HepG2 (cell line): ENCODE measurements around the gene CCDC77. TPM values are rescaled to one million over a fixed set of nuclear protein-coding genes. Genes with fewer than 3 reads are reported as not detected.
A peak's percentile ranks its signal among the peaks of the same experiment; 100 is the strongest.

Source experiments
- ARID4A ChIP-seq: sonication (generic); formaldehyde crosslinking; IDR thresholded peaks from 2 replicates; pipeline ENCODE4 v1.5.0; 2020; ENCODE audit warnings: mild to moderate bottlenecking, missing genetic modification reagents, borderline replicate concordance
- CENPX ChIP-seq: sonication (generic); formaldehyde crosslinking; IDR thresholded peaks from 2 replicates; pipeline ENCODE4 v1.9.0; 2021; ENCODE audit warnings: mild to moderate bottlenecking, missing genetic modification reagents, moderate library complexity
- FIP1L1 ChIP-seq: fragments of 200-400 bp; formaldehyde crosslinking; IDR thresholded peaks from 2 replicates; pipeline ENCODE4 v1.6.1; 2018; ENCODE audit warnings: low read depth, mild to moderate bottlenecking, low read length, moderate library complexity, borderline replicate concordance; ENCODE audit not compliant: insufficient read depth
- FOXJ3 ChIP-seq: sonication (generic); formaldehyde crosslinking; IDR thresholded peaks from 2 replicates; pipeline ENCODE4 v1.4.0; 2020; ENCODE audit warnings: missing genetic modification reagents, mild to moderate bottlenecking, borderline replicate concordance
- HHEX ChIP-seq: IDR thresholded peaks from 2 replicates; pipeline ENCODE4 v1.6.1; 2016; ENCODE audit warnings: control low read depth
- HNRNPL ChIP-seq: fragments of 200-400 bp; formaldehyde crosslinking; IDR thresholded peaks from 2 replicates; pipeline ENCODE4 v1.6.1; 2017; ENCODE audit warnings: mild to moderate bottlenecking, low read depth, low read length
- HNRNPLL ChIP-seq: fragments of 200-400 bp; formaldehyde crosslinking; IDR thresholded peaks from 2 replicates; pipeline ENCODE4 v1.6.1; 2017; ENCODE audit warnings: mild to moderate bottlenecking, low read depth, low read length; ENCODE audit not compliant: poor library complexity, severe bottlenecking
- IKZF5 ChIP-seq: IDR thresholded peaks from 2 replicates; pipeline ENCODE4 v1.6.1; 2018; ENCODE audit warnings: missing genetic modification reagents, mild to moderate bottlenecking, missing compliant biosample characterization
- KDM1A ChIP-seq: IDR thresholded peaks from 2 replicates; pipeline ENCODE4 v1.6.1; 2016; ENCODE audit warnings: missing compliant biosample characterization
- MLX ChIP-seq: IDR thresholded peaks from 2 replicates; pipeline ENCODE4 v1.6.1; 2016
- POLR2G ChIP-seq: fragments of 200-400 bp; formaldehyde crosslinking; IDR thresholded peaks from 2 replicates; pipeline ENCODE4 v1.6.1; 2018; ENCODE audit warnings: mild to moderate bottlenecking, low read depth, low read length, moderate library complexity
- RAD21 ChIP-seq: fragments of 450-650 bp; formaldehyde crosslinking; IDR thresholded peaks from 2 replicates; pipeline ENCODE4 v1.5.0; 2020; ENCODE audit warnings: mild to moderate bottlenecking
- TAF15 ChIP-seq: fragments of 200-400 bp; formaldehyde crosslinking; IDR thresholded peaks from one replicate; pipeline ENCODE4 v1.6.1; 2018; ENCODE audit warnings: mild to moderate bottlenecking, low read depth, low read length; ENCODE audit not compliant: poor library complexity, severe bottlenecking
- TEAD2 ChIP-seq: sonication (generic); formaldehyde crosslinking; IDR thresholded peaks from 2 replicates; pipeline ENCODE4 v1.9.0; 2021; ENCODE audit warnings: missing genetic modification reagents
- ZBTB25 ChIP-seq: IDR thresholded peaks from 2 replicates; pipeline ENCODE4 v1.6.1; 2018; ENCODE audit warnings: missing genetic modification reagents
- ZBTB37 ChIP-seq: sonication (generic); formaldehyde crosslinking; IDR thresholded peaks from 2 replicates; pipeline ENCODE4 v1.4.0; 2020; ENCODE audit warnings: mild to moderate bottlenecking, missing genetic modification reagents
- ZFX ChIP-seq: sonication (generic); formaldehyde crosslinking; IDR thresholded peaks from 2 replicates; pipeline ENCODE4 v1.4.0; 2020; ENCODE audit warnings: mild to moderate bottlenecking, low read depth, missing genetic modification reagents, moderate library complexity
- ZNF24 ChIP-seq: fragments of 450-650 bp; IDR thresholded peaks from 2 replicates; pipeline ENCODE4 v1.6.1; 2017; ENCODE audit warnings: antibody characterized with exemption, mild to moderate bottlenecking
- ZNF605 ChIP-seq: sonication (generic); formaldehyde crosslinking; IDR thresholded peaks from 2 replicates; pipeline ENCODE4 v1.8.0; 2022; ENCODE audit warnings: mild to moderate bottlenecking, missing genetic modification reagents
- ZNF777 ChIP-seq: sonication (generic); formaldehyde crosslinking; IDR thresholded peaks from 2 replicates; pipeline ENCODE4 v1.4.0; 2020; ENCODE audit warnings: missing genetic modification reagents
- polyA plus RNA-seq, 8 experiments: library from polyadenylated mRNA; depleted of rRNA in 3 of 8; stranded (reverse) in 7 of 8; unstranded in 1 of 8; fragments of >200 nt; fragmentation: Illumina TruSeq in 4 of 8; extraction: Trizol in 4 of 8; gene quantifications; 2 replicates each; pipeline versions ENCODE4 v1.2.1 to v1.2.3, GENCODE V29; 2011 to 2016; ENCODE audit warnings: low read depth in 4 of 8, missing spikeins in 1 of 8, mixed read lengths in 1 of 8; ENCODE audit not compliant: insufficient read depth in 1 of 8
- total RNA-seq, 5 experiments: library from RNA; depleted of rRNA; stranded (reverse); fragments of >200 nt; fragmentation: Illumina TruSeq; extraction: Trizol; gene quantifications; 2 replicates each; pipeline ENCODE4 v1.2.3, GENCODE V29; 2016; ENCODE audit warnings: low read depth in 1 of 5

CCDC77 gene
- total and polyA plus RNA-seq, 2 of the 13 experiments (the other 11 are each of a cell fraction or from before 2014, with no cell fraction given): 6.4 to 16.4 TPM

GRCh38 chr12:389142-390096 is 12.0 kb upstream of the CCDC77 start, which contains the start of gene KDM5A (continued):
- TF ChIP-seq ZBTB25 (peak; percentile 76; the same call in 1 of the 2 replicates), ARID4A (CRISPR knock-in tag) (peak; percentile 96), ZFX (CRISPR knock-in tag) (peak; percentile 76; the same call in 1 of the 2 replicates), POLR2G (peak; percentile 85), RAD21 (CRISPR knock-in tag) (no peak), ZNF605 (CRISPR knock-in tag) (peak; percentile 58; the same call in 1 of the 2 replicates), ZBTB37 (CRISPR knock-in tag) (no peak), ZNF777 (peak; percentile 87), TEAD2 (CRISPR knock-in tag) (no peak), IKZF5 (CRISPR knock-in tag) (peak; percentile 82; the same call in 1 of the 2 replicates), HNRNPLL (peak; percentile 28), CENPX (CRISPR knock-in tag) (no peak), FIP1L1 (peak; percentile 54; the same call in 1 of the 2 replicates), KDM1A (no peak), ZNF24 (peak; percentile 23; the same call in 1 of the 2 replicates), HNRNPL (no peak), HHEX (no peak), MLX (CRISPR knock-in tag) (no peak; the same call in 1 of the 2 replicates), FOXJ3 (CRISPR knock-in tag) (no peak), TAF15 (no peak)
